Type B pancreatic cell (in vitro differentiated cells): ENCODE results near the gene RALY. TPM values are rescaled to one million over a fixed set of nuclear protein-coding genes. Genes with fewer than 3 reads are reported as not detected.

Source experiments
- DNase-seq: peaks from one replicate; pipeline ENCODE4 v3.0.0; 2021; ENCODE audit warnings: mixed read lengths; ENCODE audit not compliant: unreplicated experiment; ENCODE audit errors: extremely low spot score
- H3K27ac Mint-ChIP-seq: 2 replicates; pipeline ENCODE4 v1.8.0; 2021; ENCODE audit warnings: mild to moderate bottlenecking, mixed read lengths
- H3K27me3 Mint-ChIP-seq: 2 replicates; pipeline ENCODE4 v1.8.0; 2021; ENCODE audit warnings: mixed read lengths
- H3K36me3 Mint-ChIP-seq: 2 replicates; pipeline ENCODE4 v1.8.0; 2021; ENCODE audit warnings: mixed read lengths
- H3K4me1 Mint-ChIP-seq: one replicate; pipeline ENCODE4 v1.8.0; 2021; ENCODE audit warnings: mixed read lengths; ENCODE audit not compliant: unreplicated experiment
- H3K4me3 Mint-ChIP-seq: 2 replicates; pipeline ENCODE4 v1.8.0; 2021; ENCODE audit warnings: mild to moderate bottlenecking, mixed read lengths
- H3K9me3 Mint-ChIP-seq: 2 replicates; pipeline ENCODE4 v1.8.0; 2021; ENCODE audit warnings: mixed read lengths
- total RNA-seq: library from RNA; stranded (reverse); gene quantifications from 2 replicates; pipeline ENCODE4 v1.2.1, GENCODE V29; 2021; ENCODE audit warnings: low replicate concordance
- TF ChIP-seq, protein P1 (sequence below): fragments of 200-600 bp; sonication (generic); conservative IDR thresholded peaks from 2 replicates; pipeline ENCODE4 v1.5.0; 2021; ENCODE audit warnings: antibody characterized with exemption, mild to moderate bottlenecking

RALY gene
- total RNA-seq, 1 donor from 2014 or later = 215 TPM

DNA sequence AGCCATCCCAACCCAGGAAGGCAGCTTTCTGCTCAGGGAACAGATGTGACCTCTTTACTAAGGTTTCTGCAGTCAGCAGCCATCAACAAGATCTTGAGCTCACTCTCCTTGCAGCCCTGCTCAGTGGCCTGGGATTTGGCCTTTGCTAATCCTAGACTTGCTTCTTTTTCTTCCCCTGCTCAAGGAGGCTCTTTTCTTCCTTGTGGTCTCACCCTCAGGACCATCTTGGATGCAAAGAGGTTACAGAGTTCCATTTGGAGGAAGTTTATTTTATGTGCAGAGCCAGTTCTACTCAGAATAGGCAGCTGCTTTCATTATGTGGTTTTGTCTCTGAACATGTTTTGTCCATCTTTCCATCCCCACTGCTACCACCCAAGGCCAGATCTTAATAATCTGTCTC lies 49.3 kb downstream of the RALY start:
- Mint-ChIP-seq H3K36me3 (peaks cover 4% of the 10 kb centered on the region), H3K9me3 (no peaks in the 10 kb centered on the region), H3K4me3 (no peak overlapping the region), H3K27me3 (no peaks in the 10 kb centered on the region), H3K4me1 (peaks cover 64% of the 10 kb centered on the region), H3K27ac (no peak overlapping the region)
- DNase-seq = no peak
- TF ChIP-seq, protein P1, sequence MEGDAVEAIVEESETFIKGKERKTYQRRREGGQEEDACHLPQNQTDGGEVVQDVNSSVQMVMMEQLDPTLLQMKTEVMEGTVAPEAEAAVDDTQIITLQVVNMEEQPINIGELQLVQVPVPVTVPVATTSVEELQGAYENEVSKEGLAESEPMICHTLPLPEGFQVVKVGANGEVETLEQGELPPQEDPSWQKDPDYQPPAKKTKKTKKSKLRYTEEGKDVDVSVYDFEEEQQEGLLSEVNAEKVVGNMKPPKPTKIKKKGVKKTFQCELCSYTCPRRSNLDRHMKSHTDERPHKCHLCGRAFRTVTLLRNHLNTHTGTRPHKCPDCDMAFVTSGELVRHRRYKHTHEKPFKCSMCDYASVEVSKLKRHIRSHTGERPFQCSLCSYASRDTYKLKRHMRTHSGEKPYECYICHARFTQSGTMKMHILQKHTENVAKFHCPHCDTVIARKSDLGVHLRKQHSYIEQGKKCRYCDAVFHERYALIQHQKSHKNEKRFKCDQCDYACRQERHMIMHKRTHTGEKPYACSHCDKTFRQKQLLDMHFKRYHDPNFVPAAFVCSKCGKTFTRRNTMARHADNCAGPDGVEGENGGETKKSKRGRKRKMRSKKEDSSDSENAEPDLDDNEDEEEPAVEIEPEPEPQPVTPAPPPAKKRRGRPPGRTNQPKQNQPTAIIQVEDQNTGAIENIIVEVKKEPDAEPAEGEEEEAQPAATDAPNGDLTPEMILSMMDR = no peak

DNA sequence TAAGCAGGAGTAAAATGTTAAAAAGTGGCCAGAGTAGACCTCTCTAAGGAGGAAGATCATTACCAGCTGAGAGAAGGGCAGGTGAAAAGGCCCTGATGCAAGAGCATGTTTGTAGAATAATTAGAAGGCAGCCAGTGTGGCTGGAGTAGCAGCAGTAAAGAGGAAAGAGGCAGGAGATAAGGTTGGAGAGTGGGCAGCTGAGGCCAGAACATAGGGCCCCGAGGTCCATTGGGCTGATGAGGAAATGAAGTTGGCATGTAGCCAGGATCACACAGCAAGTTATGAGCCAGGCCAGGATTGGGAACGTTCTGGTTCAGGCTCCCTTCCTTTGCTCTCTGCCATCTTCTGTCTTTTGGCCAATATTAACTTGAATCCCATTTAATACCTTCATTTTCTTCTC lies 51.6 kb downstream of the RALY start:
- H3K27me3 Mint-ChIP-seq = no peaks in the 10 kb centered on the region
- no peak overlapping the region for H3K4me3 Mint-ChIP-seq
- H3K4me1 Mint-ChIP-seq = peaks cover 55% of the 10 kb centered on the region
- H3K36me3 Mint-ChIP-seq = peaks cover 4% of the 10 kb centered on the region
- TF ChIP-seq, protein P1 = no peak
- DNase-seq = no peak
- no peaks in the 10 kb centered on the region for H3K9me3 Mint-ChIP-seq
- no peak overlapping the region for H3K27ac Mint-ChIP-seq

DNA sequence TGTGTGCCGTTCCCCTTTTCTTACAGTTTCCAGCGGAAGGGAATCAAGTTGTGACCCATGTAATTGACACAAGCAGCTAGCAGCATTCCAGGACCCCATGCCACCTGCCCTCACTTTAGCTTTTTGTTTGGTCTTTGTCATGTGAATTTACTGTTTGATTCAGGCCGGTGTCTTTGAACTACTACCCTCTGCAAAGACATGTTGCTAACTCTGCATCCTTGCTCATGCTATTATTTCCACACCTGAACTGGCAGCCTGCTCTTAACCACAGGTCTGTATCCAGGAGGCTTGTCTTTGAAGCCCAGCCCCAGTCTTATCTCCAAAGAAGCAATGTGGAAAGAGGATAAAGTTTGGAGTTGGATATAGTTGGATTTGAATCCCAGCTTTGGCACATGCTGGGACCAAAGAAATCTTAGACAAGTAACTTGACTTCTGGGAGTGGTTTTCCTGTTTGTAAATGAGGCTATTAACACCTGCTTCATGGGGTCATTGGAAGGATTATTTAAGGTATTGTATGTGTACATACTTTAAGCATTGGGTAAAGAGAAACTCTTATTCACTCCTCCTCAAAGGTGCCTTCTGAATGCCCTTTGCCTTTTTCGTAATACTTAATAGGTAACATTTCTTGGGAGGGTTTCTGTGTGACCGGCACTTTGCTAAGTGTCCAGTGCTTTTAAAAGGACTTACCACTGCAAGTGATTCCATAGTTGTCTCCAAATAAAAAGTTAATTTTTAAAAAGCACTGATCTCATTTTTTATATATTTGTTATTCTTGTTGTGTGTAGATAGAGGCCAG lies 52.4 kb downstream of the RALY start:
- no peak for DNase-seq
- H3K27me3 Mint-ChIP-seq = no peaks in the 10 kb centered on the region
- TF ChIP-seq, protein P1 = no peak
- H3K4me1 Mint-ChIP-seq = peaks cover 54% of the 10 kb centered on the region
- H3K36me3 Mint-ChIP-seq = peaks cover 4% of the 10 kb centered on the region
- peak overlapping the region; percentile 59 for H3K27ac Mint-ChIP-seq
- no peak overlapping the region for H3K4me3 Mint-ChIP-seq
- H3K9me3 Mint-ChIP-seq = no peaks in the 10 kb centered on the region

DNA sequence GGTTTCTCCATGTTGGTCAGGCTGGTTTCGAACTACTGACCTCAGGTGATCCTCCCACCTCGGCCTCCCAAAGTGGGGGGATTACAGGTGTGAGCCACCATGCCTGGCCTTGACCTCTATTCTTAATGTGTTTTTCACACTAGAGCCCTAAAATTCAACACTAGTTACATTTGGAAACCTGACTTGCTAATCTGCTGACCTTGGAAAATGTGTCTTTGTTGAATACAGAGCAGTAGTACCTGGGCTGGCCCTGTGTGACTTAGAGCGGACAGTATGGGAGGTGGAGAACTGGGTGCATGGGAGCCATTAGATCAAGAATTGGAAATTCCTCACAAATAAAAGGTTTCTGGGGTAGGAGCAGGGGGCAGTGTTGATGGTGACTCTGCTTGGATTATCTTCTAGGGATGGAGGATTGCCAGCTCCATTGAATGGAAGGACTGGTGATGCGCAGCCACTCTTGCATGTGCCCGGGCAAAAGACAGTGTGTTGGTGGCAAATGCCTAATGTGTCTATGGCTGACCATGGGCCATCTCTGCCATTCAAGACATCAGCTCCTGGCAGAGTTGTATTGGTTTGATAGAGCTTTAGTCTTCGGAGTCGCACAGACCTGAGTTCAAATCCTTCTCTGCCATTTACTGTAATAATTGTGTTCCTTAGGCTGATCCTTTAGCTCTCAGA lies 53.4 kb downstream of the RALY start:
- TF ChIP-seq, protein P1 = no peak
- H3K36me3 Mint-ChIP-seq = peaks cover 4% of the 10 kb centered on the region
- H3K27me3 Mint-ChIP-seq = no peaks in the 10 kb centered on the region
- H3K4me3 Mint-ChIP-seq = no peak overlapping the region
- peaks cover 54% of the 10 kb centered on the region for H3K4me1 Mint-ChIP-seq
- no peak overlapping the region for H3K27ac Mint-ChIP-seq
- no peak for DNase-seq
- H3K9me3 Mint-ChIP-seq = no peaks in the 10 kb centered on the region

DNA sequence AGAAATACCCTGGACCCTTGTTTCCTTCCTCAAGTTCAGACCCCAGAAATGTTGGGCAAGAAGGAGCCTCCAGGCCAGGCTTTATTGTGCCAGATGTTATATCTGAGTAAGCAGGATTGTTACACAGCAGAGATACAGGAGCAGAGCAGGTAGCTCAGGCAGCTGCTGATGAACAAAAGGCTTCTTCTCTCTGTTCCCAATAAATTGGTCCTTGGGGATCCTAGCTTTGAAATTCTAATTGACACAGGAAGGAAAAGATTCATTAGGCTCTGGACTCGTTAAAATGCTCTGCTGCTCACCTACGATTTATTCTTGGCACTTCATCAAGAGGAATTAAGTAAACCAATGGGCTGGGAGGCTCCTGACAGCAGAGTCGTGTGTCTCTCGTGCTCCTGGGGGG lies 54.2 kb downstream of the RALY start:
- no peaks in the 10 kb centered on the region for H3K9me3 Mint-ChIP-seq
- no peak for DNase-seq
- no peak overlapping the region for H3K27ac Mint-ChIP-seq

More for the DNA sequence above, 54.2 kb downstream of the RALY start:
- TF ChIP-seq, protein P1 = no peak
- peaks cover 54% of the 10 kb centered on the region for H3K4me1 Mint-ChIP-seq
- H3K36me3 Mint-ChIP-seq = peaks cover 4% of the 10 kb centered on the region
- H3K27me3 Mint-ChIP-seq = no peaks in the 10 kb centered on the region
- no peak overlapping the region for H3K4me3 Mint-ChIP-seq
